GM23248 (cell line): ENCODE results near the gene NPIPB8. TPM values are rescaled to one million over a fixed set of nuclear protein-coding genes. Genes with fewer than 3 reads are reported as not detected.
"Not testable (repeated sequence)": the region's sequence is repeated elsewhere in the genome, so short reads cannot be mapped to it uniquely, and the experiment has no call there.

Experiments
- DNase-seq: peaks from one replicate; pipeline ENCODE4 v3.0.0-alpha.2; 2015
- H2AFZ ChIP-seq: fragments of 200-600 bp; sonication (generic); 2 replicates; pipeline ENCODE4 v1.6.1; 2016; ENCODE audit warnings: antibody characterized with exemption
- H3F3A ChIP-seq: fragments of 200-600 bp; sonication (generic); 2 replicates; pipeline ENCODE4 v1.6.1; 2016; ENCODE audit warnings: mild to moderate bottlenecking, antibody characterized with exemption, mixed run types; ENCODE audit not compliant: insufficient read depth
- H3K27ac ChIP-seq: fragments of 200-600 bp; sonication (generic); 2 replicates; pipeline ENCODE4 v1.5.1; 2016; ENCODE audit warnings: mild to moderate bottlenecking
- H3K27me3 ChIP-seq: fragments of 200-600 bp; sonication (generic); replicated peaks from 2 replicates; pipeline ENCODE4 v1.6.1; 2016; ENCODE audit warnings: mild to moderate bottlenecking; ENCODE audit not compliant: insufficient read depth
- H3K36me3 ChIP-seq: fragments of 200-600 bp; sonication (generic); 2 replicates; pipeline ENCODE4 v1.6.1; 2016; ENCODE audit warnings: low read depth, mild to moderate bottlenecking
- H3K4me1 ChIP-seq: fragments of 200-600 bp; sonication (generic); 2 replicates; pipeline ENCODE4 v1.6.1; 2016; ENCODE audit warnings: mild to moderate bottlenecking; ENCODE audit not compliant: insufficient read depth
- H3K4me2 ChIP-seq: fragments of 200-600 bp; sonication (generic); one replicate; pipeline ENCODE4 v1.6.1; 2016; ENCODE audit warnings: mild to moderate bottlenecking; ENCODE audit not compliant: unreplicated experiment
- H3K4me3 ChIP-seq: fragments of 200-600 bp; sonication (generic); 2 replicates; pipeline ENCODE4 v1.5.1; 2016; ENCODE audit warnings: mild to moderate bottlenecking
- H3K79me2 ChIP-seq: fragments of 200-600 bp; sonication (generic); 2 replicates; pipeline ENCODE4 v1.6.1; 2016; ENCODE audit warnings: mild to moderate bottlenecking; ENCODE audit not compliant: insufficient read depth
- H3K9ac ChIP-seq: fragments of 200-600 bp; sonication (generic); 2 replicates; pipeline ENCODE4 v1.6.1; 2016; ENCODE audit warnings: mild to moderate bottlenecking
- H3K9me2 ChIP-seq: fragments of 200-600 bp; sonication (generic); 2 replicates; pipeline ENCODE4 v1.6.1; 2016; ENCODE audit warnings: mixed run types, mild to moderate bottlenecking, moderate library complexity; ENCODE audit not compliant: insufficient read depth
- H3K9me3 ChIP-seq: fragments of 200-600 bp; sonication (generic); one replicate; pipeline ENCODE4 v1.6.1; 2017; ENCODE audit warnings: low read depth
- H4K20me1 ChIP-seq: fragments of 200-600 bp; sonication (generic); 2 replicates; pipeline ENCODE4 v1.6.0; 2016; ENCODE audit not compliant: insufficient read depth
- WGBS, 2 experiments: methylation state at CpG; one replicate each; pipeline ENCODE4 v1.1.6; 2015 to 2017; ENCODE audit warnings: low lambda C conversion rate in 2 of 2, low coverage in 1 of 2; ENCODE audit errors: missing lambda C conversion rate in 2 of 2; 5-methylcytosine and 5-hydroxymethylcytosine counted together
- in situ Hi-C: fragments of 300-500 bp; cut with MboI; formaldehyde crosslinking; loops from 2 replicates; pipeline ENCODE4 v1.15.0; 2020
- polyA plus RNA-seq: library from polyadenylated mRNA; unstranded; fragments of >200 nt; fragmentation: Nextera tagmentation; extraction: Ambion mirVana; gene quantifications from 2 replicates; pipeline ENCODE4 v1.2.1, GENCODE V29; 2016
- total RNA-seq: library from RNA; depleted of rRNA; stranded (reverse); fragments of >200 nt; shearing (Covaris generic); gene quantifications from 2 replicates; pipeline ENCODE4 v1.2.3, GENCODE V29; 2014

The NPIPB8 gene
- total and polyA plus RNA-seq, 2 experiments from 2014 or later = not detected

- H3K4me1 ChIP-seq, H3K9me3 ChIP-seq, H3K4me3 ChIP-seq, H3K36me3 ChIP-seq, H3K4me2 ChIP-seq, H3K9ac ChIP-seq, H3F3A ChIP-seq, H2AFZ ChIP-seq, H3K27me3 ChIP-seq, H3K79me2 ChIP-seq, H4K20me1 ChIP-seq, DNase-seq, H3K9me2 ChIP-seq, in situ Hi-C loops, H3K27ac ChIP-seq: not testable (repeated sequence)
- WGBS, 2 experiments = no CpG with 5 or more reads among the region's 4 CpGs
Observed at GRCh38 chr16:28668199-28668598, 30.3 kb downstream of the NPIPB8 start.

DNA sequence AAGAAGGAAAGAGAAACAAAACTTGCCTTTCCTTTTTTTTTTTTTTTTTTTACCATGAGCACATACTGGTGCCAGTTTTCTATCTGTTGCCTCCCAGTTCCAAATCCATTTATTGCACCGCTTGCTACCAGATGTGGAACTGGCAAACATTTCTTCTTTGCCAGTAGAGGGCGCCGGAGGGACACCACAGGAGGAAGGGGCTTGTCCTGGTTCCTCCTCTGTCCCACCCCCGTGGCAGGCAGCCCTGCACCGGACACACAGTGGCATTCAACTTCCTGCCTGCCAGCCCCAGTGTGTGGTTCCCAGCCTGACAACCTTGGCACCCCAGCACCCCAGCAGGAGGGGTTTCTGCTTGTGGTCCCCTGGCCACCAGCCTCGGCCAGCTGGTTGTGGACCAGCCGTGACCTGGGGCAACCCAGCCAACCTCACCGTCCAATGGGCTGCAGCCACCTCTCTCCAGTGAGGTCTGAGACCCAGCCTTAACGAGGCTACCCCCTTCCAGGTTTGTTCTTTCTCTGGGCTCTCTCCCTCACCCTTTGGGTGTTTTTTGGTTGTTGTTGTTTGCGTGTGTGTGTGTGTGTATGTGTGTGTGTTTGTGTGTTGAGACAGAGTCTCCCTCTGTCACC lies 50.6 kb downstream of the NPIPB8 start:
- H3K27me3 ChIP-seq, H3K79me2 ChIP-seq, H3K9me2 ChIP-seq, H3K36me3 ChIP-seq, H3K4me2 ChIP-seq, H3K9me3 ChIP-seq, H3F3A ChIP-seq, H3K27ac ChIP-seq, H3K4me3 ChIP-seq, H2AFZ ChIP-seq, H3K9ac ChIP-seq, DNase-seq, in situ Hi-C loops, H4K20me1 ChIP-seq, H3K4me1 ChIP-seq: not testable (repeated sequence)
- no CpG with 5 or more reads among the region's 10 CpGs for WGBS, 2 experiments

- H3K9me3 ChIP-seq, H3K4me3 ChIP-seq, H3K4me2 ChIP-seq, DNase-seq, H3F3A ChIP-seq, in situ Hi-C loops, H3K27ac ChIP-seq, H2AFZ ChIP-seq, H3K9me2 ChIP-seq, H3K9ac ChIP-seq, H3K36me3 ChIP-seq, H3K27me3 ChIP-seq, H4K20me1 ChIP-seq, H3K79me2 ChIP-seq, H3K4me1 ChIP-seq: not testable (repeated sequence)
- WGBS, 2 experiments = no CpG with 5 or more reads among the region's 13 CpGs
Observed at GRCh38 chr16:28689425-28689824, 51.6 kb downstream of the NPIPB8 start.

DNA sequence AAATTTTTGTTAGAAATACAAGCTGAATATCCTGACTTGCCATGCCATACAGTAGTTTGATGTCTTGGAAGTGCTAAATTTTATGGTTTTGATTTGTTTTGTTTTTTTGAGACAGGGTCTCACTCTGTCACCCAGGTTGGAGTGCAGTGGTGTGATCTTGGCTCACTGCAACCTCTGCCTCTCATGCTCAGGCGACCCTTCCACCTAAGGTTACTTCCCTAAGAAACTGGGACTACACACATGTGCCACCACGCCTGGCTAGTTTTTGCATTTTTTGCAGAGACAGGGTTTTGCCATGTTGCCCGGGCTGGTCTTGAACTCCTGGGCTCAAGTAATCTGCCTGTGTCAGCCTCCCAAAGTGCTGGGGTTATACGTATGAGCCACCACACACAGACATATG lies 53.9 kb downstream of the NPIPB8 start:
- H3K79me2 ChIP-seq, H3K4me3 ChIP-seq, H3K9ac ChIP-seq, H3K9me2 ChIP-seq, H3K4me2 ChIP-seq, H4K20me1 ChIP-seq, H3K27me3 ChIP-seq, H3K36me3 ChIP-seq, H3K27ac ChIP-seq, H3F3A ChIP-seq, H3K9me3 ChIP-seq, H2AFZ ChIP-seq, in situ Hi-C loops, H3K4me1 ChIP-seq, DNase-seq: not testable (repeated sequence)
- 82 to 84% methylated on average over 3 of the region's 4 CpGs for WGBS, 2 experiments

GRCh38 chr16:28693257-28693950 lies 55.5 kb downstream of the NPIPB8 start:
- H3K79me2 ChIP-seq, H3K27me3 ChIP-seq, H3K4me1 ChIP-seq, H3K9me2 ChIP-seq, H3F3A ChIP-seq, DNase-seq, H3K9me3 ChIP-seq, H3K4me3 ChIP-seq, H3K9ac ChIP-seq, H4K20me1 ChIP-seq, H2AFZ ChIP-seq, in situ Hi-C loops, H3K4me2 ChIP-seq, H3K27ac ChIP-seq, H3K36me3 ChIP-seq: not testable (repeated sequence)
- WGBS, 2 experiments = no CpG with 5 or more reads among the region's 11 CpGs

GRCh38 chr16:28699792-28700191 lies 61.9 kb downstream of the NPIPB8 start:
- H3K27ac ChIP-seq, H2AFZ ChIP-seq, H3K4me1 ChIP-seq, H3K9ac ChIP-seq, H4K20me1 ChIP-seq, H3K36me3 ChIP-seq, H3K9me2 ChIP-seq, H3K4me3 ChIP-seq, in situ Hi-C loops, H3K79me2 ChIP-seq, DNase-seq, H3K27me3 ChIP-seq, H3K4me2 ChIP-seq, H3K9me3 ChIP-seq, H3F3A ChIP-seq: not testable (repeated sequence)
- 97 to 100% methylated on average over 2 of the region's 9 CpGs for WGBS, 2 experiments

GRCh38 chr16:28700349-28700748 lies 62.5 kb downstream of the NPIPB8 start:
- H3K79me2 ChIP-seq, H4K20me1 ChIP-seq, H2AFZ ChIP-seq, in situ Hi-C loops, H3K27me3 ChIP-seq, H3K27ac ChIP-seq, H3K4me2 ChIP-seq, H3K9ac ChIP-seq, H3K4me3 ChIP-seq, H3F3A ChIP-seq, H3K9me3 ChIP-seq, H3K4me1 ChIP-seq, H3K36me3 ChIP-seq, DNase-seq, H3K9me2 ChIP-seq: not testable (repeated sequence)
- 89 to 95% methylated on average over 16 of the region's 19 CpGs for WGBS, 2 experiments
